ENCODE measurements around the gene SCGN.

SCGN gene

GRCh38 chr6:25652007-25652515, at the start of gene SCGN:
Gene SCGN (plus strand): TSS chr6:25652215. CDS start chr6:25652404, 189 bp downstream.
- Histone ChIP-seq H3K27me3 (ENCODE audit: insufficient read depth, low read length, poor library complexity) (peaks cover 5% of the 10 kb centered on the region), H3K4me1 (ENCODE audit: insufficient read depth, low read length) (no peaks in the 10 kb centered on the region), H3K79me2 (ENCODE audit: insufficient read depth, low read length) (no peaks in the 10 kb centered on the region), H3K9me3 (ENCODE audit: insufficient read depth, low read length, severe bottlenecking) (no peaks in the 10 kb centered on the region), H4K20me1 (ENCODE audit: insufficient read depth, low read length) (no peaks in the 10 kb centered on the region), H3K4me2 (ENCODE audit: insufficient read depth, low read length) (no peak within 1 kb of the TSS), H3K9ac (ENCODE audit: low read depth, low read length) (no peak within 1 kb of the TSS), H3K27ac (ENCODE audit: low read length) (no peak within 1 kb of the TSS), H2AFZ (ENCODE audit: low read depth, low read length) (no peak within 1 kb of the TSS), H3K36me3 (ENCODE audit: insufficient read depth, low read length) (no peaks in the 10 kb centered on the region), H3K4me3 (ENCODE audit: low read depth in 1 of 2, low read length in 2 of 2) (no peak within 1 kb of the TSS)
- DNase-seq (peak; percentile 17), ATAC-seq (ENCODE audit: insufficient read depth, low read depth) (no peak)
- TF ChIP-seq EZH2 (IDR thresholded peaks at IDR 0.05; ENCODE audit: borderline replicate concordance, low read depth, low read length, severe bottlenecking) (no peak), CTCF (IDR thresholded peaks at IDR 0.05; ENCODE audit: borderline replicate concordance, extremely low read depth, low read length, poor library complexity, severe bottlenecking) (no peak)

GRCh38 chr6:25602674-25602982, 49.4 kb upstream of the SCGN start:
- Histone ChIP-seq H3K36me3 (ENCODE audit: insufficient read depth, low read length) (no peaks in the 10 kb centered on the region), H3K9ac (ENCODE audit: low read depth, low read length) (no peak overlapping the region), H2AFZ (ENCODE audit: low read depth, low read length) (no peak overlapping the region), H3K79me2 (ENCODE audit: insufficient read depth, low read length) (no peaks in the 10 kb centered on the region), H3K4me2 (ENCODE audit: insufficient read depth, low read length) (no peak overlapping the region), H3K9me3 (ENCODE audit: insufficient read depth, low read length, severe bottlenecking) (no peaks in the 10 kb centered on the region), H3K4me3 (ENCODE audit: low read depth in 1 of 2, low read length in 2 of 2) (no peak overlapping the region), H4K20me1 (ENCODE audit: insufficient read depth, low read length) (no peaks in the 10 kb centered on the region), H3K4me1 (ENCODE audit: insufficient read depth, low read length) (no peaks in the 10 kb centered on the region), H3K27me3 (ENCODE audit: insufficient read depth, low read length, poor library complexity) (peaks cover 16% of the 10 kb centered on the region), H3K27ac (ENCODE audit: low read length) (no peak overlapping the region)
- ATAC-seq (ENCODE audit: insufficient read depth, low read depth) (no peak), DNase-seq (no peak)
- TF ChIP-seq CTCF (IDR thresholded peaks at IDR 0.05; ENCODE audit: borderline replicate concordance, extremely low read depth, low read length, poor library complexity, severe bottlenecking) (no peak), EZH2 (IDR thresholded peaks at IDR 0.05; ENCODE audit: borderline replicate concordance, low read depth, low read length, severe bottlenecking) (no peak)

- Histone ChIP-seq H3K9ac (ENCODE audit: low read depth, low read length) (no peak overlapping the region), H3K27me3 (ENCODE audit: insufficient read depth, low read length, poor library complexity) (peaks cover 16% of the 10 kb centered on the region), H3K79me2 (ENCODE audit: insufficient read depth, low read length) (no peaks in the 10 kb centered on the region), H3K27ac (ENCODE audit: low read length) (no peak overlapping the region), H3K9me3 (ENCODE audit: insufficient read depth, low read length, severe bottlenecking) (no peaks in the 10 kb centered on the region), H3K36me3 (ENCODE audit: insufficient read depth, low read length) (no peaks in the 10 kb centered on the region), H3K4me3 (ENCODE audit: low read depth in 1 of 2, low read length in 2 of 2) (no peak overlapping the region), H2AFZ (ENCODE audit: low read depth, low read length) (no peak overlapping the region), H3K4me2 (ENCODE audit: insufficient read depth, low read length) (no peak overlapping the region), H3K4me1 (ENCODE audit: insufficient read depth, low read length) (no peaks in the 10 kb centered on the region), H4K20me1 (ENCODE audit: insufficient read depth, low read length) (no peaks in the 10 kb centered on the region)
- ATAC-seq (ENCODE audit: insufficient read depth, low read depth) = no peak
- DNase-seq = no peak
- TF ChIP-seq CTCF (IDR thresholded peaks at IDR 0.05; ENCODE audit: borderline replicate concordance, extremely low read depth, low read length, poor library complexity, severe bottlenecking) (no peak), EZH2 (IDR thresholded peaks at IDR 0.05; ENCODE audit: borderline replicate concordance, low read depth, low read length, severe bottlenecking) (no peak)
Observed at GRCh38 chr6:25603251-25603650, 48.8 kb upstream of the SCGN start.

GRCh38 chr6:25606151-25606550, 45.9 kb upstream of the SCGN start:
- Histone ChIP-seq H3K4me3 (ENCODE audit: low read depth in 1 of 2, low read length in 2 of 2) (no peak overlapping the region), H3K27me3 (ENCODE audit: insufficient read depth, low read length, poor library complexity) (peaks cover 14% of the 10 kb centered on the region), H3K9me3 (ENCODE audit: insufficient read depth, low read length, severe bottlenecking) (no peaks in the 10 kb centered on the region), H3K27ac (ENCODE audit: low read length) (no peak overlapping the region), H3K36me3 (ENCODE audit: insufficient read depth, low read length) (no peaks in the 10 kb centered on the region), H3K9ac (ENCODE audit: low read depth, low read length) (no peak overlapping the region), H3K79me2 (ENCODE audit: insufficient read depth, low read length) (no peaks in the 10 kb centered on the region), H2AFZ (ENCODE audit: low read depth, low read length) (no peak overlapping the region), H4K20me1 (ENCODE audit: insufficient read depth, low read length) (no peaks in the 10 kb centered on the region), H3K4me1 (ENCODE audit: insufficient read depth, low read length) (no peaks in the 10 kb centered on the region), H3K4me2 (ENCODE audit: insufficient read depth, low read length) (no peak overlapping the region)
- TF ChIP-seq EZH2 (IDR thresholded peaks at IDR 0.05; ENCODE audit: borderline replicate concordance, low read depth, low read length, severe bottlenecking) (no peak), CTCF (IDR thresholded peaks at IDR 0.05; ENCODE audit: borderline replicate concordance, extremely low read depth, low read length, poor library complexity, severe bottlenecking) (no peak)
- ATAC-seq (ENCODE audit: insufficient read depth, low read depth) = no peak
- DNase-seq = no peak

Data from DND-41 (cell line).